ENCODE data around the gene NT5DC1. TPM values are rescaled to one million over a fixed set of nuclear protein-coding genes. Genes with fewer than 3 reads are reported as not detected.

NT5DC1 gene
- total RNA-seq, 1 experiment from 2014 or later = 37.9 TPM

GRCh38 chr6:116168148-116168547 is 67.5 kb downstream of the NT5DC1 start:
- CTCF ChIA-PET = no interaction called here

GRCh38 chr6:116169880-116170279 is 69.2 kb downstream of the NT5DC1 start:
- DNase-seq (ENCODE audit: low spot score) = no peak
- ChIA-PET CTCF (no interaction called here), POLR2A (ENCODE audit: low non-redundant PET) (no interaction called here)
- Histone ChIP-seq H3K9me3 (ENCODE audit: low read depth, low read length, poor library complexity, severe bottlenecking) (peaks cover 7% of the 10 kb centered on the region), H3K27ac (ENCODE audit: low read depth, low read length, poor library complexity, severe bottlenecking) (no peak overlapping the region), H3K4me1 (ENCODE audit: insufficient read depth, low read length, poor library complexity, severe bottlenecking) (no peaks in the 10 kb centered on the region), H3K36me3 (ENCODE audit: insufficient read depth, low read length, poor library complexity, severe bottlenecking) (no peaks in the 10 kb centered on the region), H3K4me3 (ENCODE audit: low read depth, low read length, poor library complexity, severe bottlenecking) (no peak overlapping the region), H3K27me3 (replicated peaks; ENCODE audit: insufficient read depth, low read depth, low read length, poor library complexity) (no peaks in the 10 kb centered on the region)
- no TSS peak for BruUV-seq (replicated peaks)
- TF ChIP-seq CTCF (conservative IDR thresholded peaks at IDR 0.05; ENCODE audit: low read depth, low read length) (no peak), EZH2 (IDR thresholded peaks at IDR 0.05; ENCODE audit: borderline replicate concordance, low read depth, low read length, poor library complexity, severe bottlenecking) (no peak)
- intact Hi-C loops (cut with micrococcal nuclease; ENCODE audit: unreplicated experiment) = no loop called here

More at GRCh38 chr6:116168148-116168547, 67.5 kb downstream of the NT5DC1 start:
- intact Hi-C loops (cut with micrococcal nuclease; ENCODE audit: unreplicated experiment) = no loop called here
- no peak overlapping the region for H3K27ac ChIP-seq (ENCODE audit: low read depth, low read length, poor library complexity, severe bottlenecking)
- H3K27me3 ChIP-seq (replicated peaks; ENCODE audit: insufficient read depth, low read depth, low read length, poor library complexity) = no peaks in the 10 kb centered on the region
- no peak for DNase-seq (ENCODE audit: low spot score)
- TF ChIP-seq CTCF (conservative IDR thresholded peaks at IDR 0.05; ENCODE audit: low read depth, low read length) = no peak
- no peak for TF ChIP-seq EZH2 (IDR thresholded peaks at IDR 0.05; ENCODE audit: borderline replicate concordance, low read depth, low read length, poor library complexity, severe bottlenecking)
- no peaks in the 10 kb centered on the region for H3K4me1 ChIP-seq (ENCODE audit: insufficient read depth, low read length, poor library complexity, severe bottlenecking)
- no peak overlapping the region for H3K4me3 ChIP-seq (ENCODE audit: low read depth, low read length, poor library complexity, severe bottlenecking)
- H3K36me3 ChIP-seq (ENCODE audit: insufficient read depth, low read length, poor library complexity, severe bottlenecking) = no peaks in the 10 kb centered on the region
- no TSS peak for BruUV-seq (replicated peaks)
- POLR2A ChIA-PET (ENCODE audit: low non-redundant PET) = no interaction called here
- H3K9me3 ChIP-seq (ENCODE audit: low read depth, low read length, poor library complexity, severe bottlenecking) = peaks cover 7% of the 10 kb centered on the region

- POLR2A ChIA-PET (ENCODE audit: low non-redundant PET) = no interaction called here
- no peak for TF ChIP-seq EZH2 (IDR thresholded peaks at IDR 0.05; ENCODE audit: borderline replicate concordance, low read depth, low read length, poor library complexity, severe bottlenecking)
- no peak for TF ChIP-seq CTCF (conservative IDR thresholded peaks at IDR 0.05; ENCODE audit: low read depth, low read length)
- H3K36me3 ChIP-seq (ENCODE audit: insufficient read depth, low read length, poor library complexity, severe bottlenecking) = no peaks in the 10 kb centered on the region
- intact Hi-C loops (cut with micrococcal nuclease; ENCODE audit: unreplicated experiment) = no loop called here
- DNase-seq (ENCODE audit: low spot score) = no peak
- H3K27ac ChIP-seq (ENCODE audit: low read depth, low read length, poor library complexity, severe bottlenecking) = no peak overlapping the region
- CTCF ChIA-PET = no interaction called here
- H3K4me1 ChIP-seq (ENCODE audit: insufficient read depth, low read length, poor library complexity, severe bottlenecking) = no peaks in the 10 kb centered on the region
- H3K9me3 ChIP-seq (ENCODE audit: low read depth, low read length, poor library complexity, severe bottlenecking) = peaks cover 11% of the 10 kb centered on the region
- no peaks in the 10 kb centered on the region for H3K27me3 ChIP-seq (replicated peaks; ENCODE audit: insufficient read depth, low read depth, low read length, poor library complexity)
- no TSS peak for BruUV-seq (replicated peaks)
- no peak overlapping the region for H3K4me3 ChIP-seq (ENCODE audit: low read depth, low read length, poor library complexity, severe bottlenecking)
Measured at GRCh38 chr6:116170358-116171057, 69.9 kb downstream of the NT5DC1 start.
